ENCODE measurements around the gene KANSL1. TPM values are rescaled to one million over a fixed set of nuclear protein-coding genes. Genes with fewer than 3 reads are reported as not detected.
A peak's percentile ranks its signal among the peaks of the same experiment; 100 is the strongest.

The KANSL1 gene
- total and polyA plus RNA-seq, 3 donors from 2014 or later = 70.3 to 158 (median 152) TPM

GRCh38 chr17:46072998-46073397 is 120.2 kb downstream of the KANSL1 start:
- intact Hi-C loops (cut with DNase I; ENCODE audit: low total_unique reads) = no loop called here
- TF ChIP-seq POLR2A (IDR thresholded peaks at IDR 0.05) (no peak), CTCF (IDR thresholded peaks at IDR 0.05) (no peak)
- DNase-seq = no peak
- Histone ChIP-seq H3K27me3 (no peaks in the 10 kb centered on the region), H3K36me3 (ENCODE audit: low read depth, missing control alignments) (no peaks in the 10 kb centered on the region), H3K9me3 (no peaks in the 10 kb centered on the region), H3K4me3 (no peak overlapping the region), H3K27ac (no peak overlapping the region), H3K4me1 (peaks cover 5% of the 10 kb centered on the region)
- 79 to 93% methylated on average over 1 of the region's 1 CpG for WGBS, 2 donors

- 84 to 92% methylated on average over 5 of the region's 5 CpGs for WGBS, 2 donors
- no peaks in the 10 kb centered on the region for H3K36me3 ChIP-seq (ENCODE audit: low read depth, missing control alignments)
- no peaks in the 10 kb centered on the region for H3K9me3 ChIP-seq
- H3K4me1 ChIP-seq = peaks cover 5% of the 10 kb centered on the region
- TF ChIP-seq CTCF (IDR thresholded peaks at IDR 0.05) (no peak), POLR2A (IDR thresholded peaks at IDR 0.05) (no peak)
- no peak overlapping the region for H3K4me3 ChIP-seq
- intact Hi-C loops (cut with DNase I; ENCODE audit: low total_unique reads) = no loop called here
- H3K27ac ChIP-seq = no peak overlapping the region
- H3K27me3 ChIP-seq = no peaks in the 10 kb centered on the region
- no peak for DNase-seq
Measured at GRCh38 chr17:46071796-46072195, 121.4 kb downstream of the KANSL1 start.

- no peaks in the 10 kb centered on the region for H3K9me3 ChIP-seq
- no peaks in the 10 kb centered on the region for H3K36me3 ChIP-seq (ENCODE audit: low read depth, missing control alignments)
- no peak for TF ChIP-seq POLR2A (IDR thresholded peaks at IDR 0.05)
- no peak for TF ChIP-seq CTCF (IDR thresholded peaks at IDR 0.05)
- no peak overlapping the region for H3K27ac ChIP-seq
- H3K27me3 ChIP-seq = no peaks in the 10 kb centered on the region
- H3K4me1 ChIP-seq = no peaks in the 10 kb centered on the region
- H3K4me3 ChIP-seq = no peak overlapping the region
- intact Hi-C loops (cut with DNase I; ENCODE audit: low total_unique reads) = no loop called here
- 77 to 96% methylated on average over 1 of the region's 1 CpG for WGBS, 2 donors
- DNase-seq = no peak
Measured at GRCh38 chr17:46064460-46064859, 128.8 kb downstream of the KANSL1 start.

- no peaks in the 10 kb centered on the region for H3K4me1 ChIP-seq
- intact Hi-C loops (cut with DNase I; ENCODE audit: low total_unique reads) = no loop called here
- DNase-seq = no peak
- no peaks in the 10 kb centered on the region for H3K27me3 ChIP-seq
- no peak overlapping the region for H3K27ac ChIP-seq
- no peaks in the 10 kb centered on the region for H3K9me3 ChIP-seq
- TF ChIP-seq POLR2A (IDR thresholded peaks at IDR 0.05) = no peak
- TF ChIP-seq CTCF (IDR thresholded peaks at IDR 0.05) = no peak
- 38 to 79% methylated on average over 2 of the region's 2 CpGs for WGBS, 2 donors
- H3K36me3 ChIP-seq (ENCODE audit: low read depth, missing control alignments) = no peaks in the 10 kb centered on the region
- no peak overlapping the region for H3K4me3 ChIP-seq
Measured at GRCh38 chr17:46063241-46063640, 130.0 kb downstream of the KANSL1 start.

- 91% methylated on average over 5 of the region's 5 CpGs for WGBS, 2 donors
- H3K4me1 ChIP-seq = no peaks in the 10 kb centered on the region
- H3K27me3 ChIP-seq = no peaks in the 10 kb centered on the region
- TF ChIP-seq CTCF (IDR thresholded peaks at IDR 0.05) (peak in 1 of 3 experiments; percentile 39), POLR2A (IDR thresholded peaks at IDR 0.05) (no peak)
- no peak for DNase-seq
- H3K36me3 ChIP-seq (ENCODE audit: low read depth, missing control alignments) = no peaks in the 10 kb centered on the region
- H3K4me3 ChIP-seq = no peak overlapping the region
- no peaks in the 10 kb centered on the region for H3K9me3 ChIP-seq
- H3K27ac ChIP-seq = no peak overlapping the region
- intact Hi-C loops (cut with DNase I; ENCODE audit: low total_unique reads) = no loop called here
Measured at GRCh38 chr17:46061435-46061834, 131.8 kb downstream of the KANSL1 start.
